ENCODE measurements around the gene FAM83E. TPM values are rescaled to one million over a fixed set of nuclear protein-coding genes. Genes with fewer than 3 reads are reported as not detected.

FAM83E gene
- polyA plus RNA-seq, 2 of the 4 experiments (the other 2 are of a cell fraction), result 0.16 to 0.41 TPM

- ChIA-PET POLR2A (interaction anchor here (0.6 to 3.6 kb wide), 18 partner anchors 9 to 1230 kb away, joined by 3 to 70 read pairs (median 6); partner anchors contain the start of genes CA11, KDELR1, SYNGR4 and TMEM143), CTCF (interaction anchor here (0.6 to 18.9 kb wide), 9 partner anchors 9 to 508 kb away, joined by 3 to 396 read pairs (median 8); partner anchors contain the start of genes CA11 and SPACA4)
- no peak for TF ChIP-seq MAX (IDR thresholded peaks at IDR 0.05)
- TF ChIP-seq RARB (CRISPR knock-in tag; IDR thresholded peaks at IDR 0.05), result peak; percentile 16; the same call in 1 of the 2 replicates
- no peak for TF ChIP-seq HDAC2 (IDR thresholded peaks at IDR 0.05)
Measured at GRCh38 chr19:48618278-48618915, 3.5 kb upstream of the FAM83E start.

GRCh38 chr19:48617146-48617937, 2.5 kb upstream of the FAM83E start:
- Histone ChIP-seq H3K4me3 (peak overlapping the region; percentile 68), H3K4me2 (peak overlapping the region; percentile 92), H3K4me1 (peaks cover 44% of the 10 kb centered on the region), H3K27ac (peak overlapping the region; percentile 89 to 90), H3K9me3 (no peaks in the 10 kb centered on the region)
- no peak for ATAC-seq
- WGBS (ENCODE audit: missing lambda C conversion rate), result 56% methylated on average over 18 of the region's 18 CpGs
- ChIA-PET POLR2A (interaction anchor here (0.9 to 3.6 kb wide), 4 partner anchors 8 to 296 kb away, joined by 3 to 70 read pairs (median 7); no protein-coding TSS in a partner anchor), CTCF (interaction anchor here (1.0 to 18.9 kb wide), 10 partner anchors 9 to 351 kb away, joined by 3 to 396 read pairs (median 6); partner anchors contain the start of genes DBP and SPACA4)
- no peak for DNase-seq (ENCODE audit: low read depth in 1 of 2, low spot score in 1 of 2)
- TF ChIP-seq EHMT2 (IDR thresholded peaks at IDR 0.05; ENCODE audit: low read depth), result no peak
- TF ChIP-seq BHLHE40 (IDR thresholded peaks at IDR 0.05; ENCODE audit: low read depth, low read length), result 0 out of 2 replicates have a peak, but pooled peaks have one; percentile 4
- 0 out of 2 replicates have a peak, but pooled peaks have one; percentile 27 for TF ChIP-seq TP53 (CRISPR knock-in tag; IDR thresholded peaks at IDR 0.05)
- no peak for TF ChIP-seq E2F6 (IDR thresholded peaks at IDR 0.05; ENCODE audit: borderline replicate concordance, low read depth)
- no peak for TF ChIP-seq JUNB (IDR thresholded peaks at IDR 0.05)
- no peak for TF ChIP-seq HEYL (CRISPR knock-in tag; IDR thresholded peaks at IDR 0.05)
- FAIRE-seq, result no peak

More at GRCh38 chr19:48618278-48618915, 3.5 kb upstream of the FAM83E start:
- FAIRE-seq (no peak), ATAC-seq (no peak), DNase-seq (ENCODE audit: low read depth in 1 of 2, low spot score in 1 of 2) (no peak)
- peak overlapping the region; percentile 89 to 90 for H3K27ac ChIP-seq
- H3K4me2 ChIP-seq, result peak overlapping the region; percentile 92
- H3K4me1 ChIP-seq, result peaks cover 46% of the 10 kb centered on the region
- no peaks in the 10 kb centered on the region for H3K9me3 ChIP-seq
- peak overlapping the region; percentile 68 for H3K4me3 ChIP-seq
- 1% methylated on average over 18 of the region's 18 CpGs for WGBS (ENCODE audit: missing lambda C conversion rate)

GRCh38 chr19:48616491-48617056, 1.7 kb upstream of the FAM83E start:
- Histone ChIP-seq H3K4me1 (peaks cover 44% of the 10 kb centered on the region), H3K9me3 (no peaks in the 10 kb centered on the region), H3K4me3 (peak overlapping the region; percentile 68; the same call in 2 of the 3 replicates), H3K27ac (peak overlapping the region in 1 of 2 experiments; percentile 90; a peak in 3 of 6 replicates), H3K4me2 (peak overlapping the region; percentile 92)
- WGBS (ENCODE audit: missing lambda C conversion rate), result 76% methylated on average over 12 of the region's 12 CpGs
- POLR2A ChIA-PET, result interaction anchor here (0.6 to 3.6 kb wide), 3 partner anchors 7 to 124 kb away, joined by 4 to 70 read pairs (median 4); no protein-coding TSS in a partner anchor
- CTCF ChIA-PET, result interaction anchor here (0.7 to 18.9 kb wide), 8 partner anchors 8 to 350 kb away, joined by 3 to 396 read pairs (median 6); partner anchors contain the start of genes DBP and SPACA4
- TF ChIP-seq ZC3H11A (IDR thresholded peaks at IDR 0.05), result no peak
- no peak for TF ChIP-seq MYC (IDR thresholded peaks at IDR 0.05; ENCODE audit: borderline replicate concordance, low read length)
- TF ChIP-seq FOXS1 (CRISPR knock-in tag; IDR thresholded peaks at IDR 0.05), result no peak
- no peak for TF ChIP-seq MAX (IDR thresholded peaks at IDR 0.05)
- TF ChIP-seq BHLHE40 (IDR thresholded peaks at IDR 0.05; ENCODE audit: low read depth, low read length), result no peak
- no peak; the same call in 1 of the 2 replicates for TF ChIP-seq POLR2AphosphoS2 (conservative IDR thresholded peaks at IDR 0.05; ENCODE audit: low read length)
- TF ChIP-seq NR3C1 (IDR thresholded peaks at IDR 0.05), result no peak
- no peak for TF ChIP-seq HDAC2 (IDR thresholded peaks at IDR 0.05)
- TF ChIP-seq RCOR1 (IDR thresholded peaks at IDR 0.05; ENCODE audit: low read depth, low read length), result no peak
- no peak for TF ChIP-seq EHMT2 (IDR thresholded peaks at IDR 0.05; ENCODE audit: low read depth)
- no peak for TF ChIP-seq SREBF2 (IDR thresholded peaks at IDR 0.05)
- TF ChIP-seq MAFK (IDR thresholded peaks at IDR 0.05; ENCODE audit: partially characterized antibody), result no peak
- no peak for ATAC-seq
- no peak for FAIRE-seq
- no peak for DNase-seq (ENCODE audit: low read depth in 1 of 2, low spot score in 1 of 2)
